HG02610 (cell line): ENCODE results near the gene HIP1.
"Not testable (repeated sequence)": the region's sequence is repeated elsewhere in the genome, so short reads cannot be mapped to it uniquely, and the experiment has no call there.

Experiments
- ATAC-seq: cut with Tn5 transposase; IDR thresholded peaks from one replicate; pipeline ENCODE4 v1.9.1; 2021; ENCODE audit warnings: mild to moderate bottlenecking, moderate library complexity; ENCODE audit not compliant: unreplicated experiment

HIP1 gene

GRCh38 chr7:75739796-75740672 lies 1.3 kb upstream of the HIP1 start:
- ATAC-seq = no peak

- peak; percentile 94 for ATAC-seq
These were observed 444 bp upstream of the HIP1 start for GRCh38 chr7:75738975-75739795.

GRCh38 chr7:75737856-75738603 lies 711 bp downstream of the HIP1 start:
- ATAC-seq = no peak

- ATAC-seq = no peak
These were observed 3.0 kb downstream of the HIP1 start for GRCh38 chr7:75735581-75736350.

GRCh38 chr7:75734586-75735458 lies 3.9 kb downstream of the HIP1 start:
- no peak for ATAC-seq

- ATAC-seq = no peak
These were observed 5.7 kb downstream of the HIP1 start for GRCh38 chr7:75732764-75733630.

GRCh38 chr7:75732016-75732521 lies 6.7 kb downstream of the HIP1 start:
- ATAC-seq = no peak

- no peak for ATAC-seq
These were observed 8.9 kb downstream of the HIP1 start for GRCh38 chr7:75729851-75730274.

GRCh38 chr7:75727881-75728593 lies 10.7 kb downstream of the HIP1 start:
- ATAC-seq = peak; percentile 51

- ATAC-seq = not testable (repeated sequence)
These were observed 11.4 kb downstream of the HIP1 start for GRCh38 chr7:75727351-75727750.

- no peak for ATAC-seq
These were observed 13.4 kb downstream of the HIP1 start for GRCh38 chr7:75725306-75725705.

GRCh38 chr7:75723444-75723843 lies 15.3 kb downstream of the HIP1 start:
- no peak for ATAC-seq

- no peak for ATAC-seq
These were observed 16.4 kb downstream of the HIP1 start for GRCh38 chr7:75722373-75722772.

- ATAC-seq = not testable (repeated sequence)
These were observed 16.8 kb downstream of the HIP1 start for GRCh38 chr7:75721922-75722321.

GRCh38 chr7:75721426-75721825 lies 17.3 kb downstream of the HIP1 start:
- no peak for ATAC-seq

- ATAC-seq = no peak
These were observed 19.1 kb downstream of the HIP1 start for GRCh38 chr7:75719626-75720025.

GRCh38 chr7:75718390-75719031 lies 20.2 kb downstream of the HIP1 start:
- no peak for ATAC-seq
